Activated CD8-positive, alpha-beta memory T cell treated with anti-CD3 and anti-CD28 coated beads for 36 hours (primary cell): ENCODE measurements around the gene CSNK1D. TPM values are rescaled to one million over a fixed set of nuclear protein-coding genes. Genes with fewer than 3 reads are reported as not detected.

Experiments used
- CTCF ChIA-PET: fragments of 350-600 bp; sonication (Branson Sonifier 250); formaldehyde crosslinking; loops from one replicate; lab custom pipeline; 2021; ENCODE audit warnings: antibody characterized with exemption; lab: Charles Lee
- POLR2A ChIA-PET: fragments of 350-600 bp; sonication (Branson Sonifier 250); formaldehyde crosslinking; loops from one replicate; lab custom pipeline; 2021; ENCODE audit warnings: antibody characterized with exemption; lab: Charles Lee
- total RNA-seq, 2 experiments: library from RNA; stranded (reverse); gene quantifications; one replicate each; pipeline ENCODE4 v1.2.3, GENCODE V29; 2021

The CSNK1D gene
- total RNA-seq, 2 experiments from 2014 or later, result 128 to 129 TPM

DNA sequence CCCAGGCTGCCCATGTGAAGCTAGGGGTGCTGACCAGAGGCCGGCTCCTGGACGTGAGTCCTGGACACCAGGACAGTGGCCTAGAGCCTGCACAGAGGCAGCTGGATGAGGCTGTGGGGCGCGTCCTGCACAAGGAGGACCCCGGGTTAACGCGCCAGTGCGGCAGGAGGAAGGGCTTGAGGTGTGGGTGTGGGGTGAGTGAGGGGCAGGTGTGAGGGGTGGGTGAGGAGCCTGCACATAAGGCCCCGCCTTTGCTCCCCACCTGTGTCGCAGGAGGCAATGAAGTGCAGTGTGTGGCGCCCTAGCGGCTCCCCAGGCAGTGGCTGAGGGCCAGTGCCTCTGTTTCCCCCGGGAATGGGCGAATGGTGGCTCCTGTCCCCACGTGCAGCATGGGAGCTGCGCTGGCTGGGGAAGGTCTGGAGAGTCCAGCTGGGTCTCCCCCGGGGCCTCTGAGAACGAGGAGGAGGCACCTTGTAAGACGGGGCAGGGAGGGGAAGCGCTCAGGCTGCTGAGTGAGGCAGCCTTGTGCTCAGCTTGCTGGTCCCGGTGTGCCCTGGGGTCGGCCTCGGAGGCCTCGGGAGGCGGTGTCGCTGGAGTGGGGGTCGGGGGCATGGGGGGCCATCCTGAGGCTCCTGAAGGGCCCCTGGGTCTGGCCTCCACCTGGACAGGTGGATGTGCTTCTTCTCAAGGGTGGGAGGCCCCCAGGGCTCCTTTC, 40.7 kb upstream of the CSNK1D start:
- CTCF ChIA-PET, result interaction anchor here (1.1 to 1.3 kb wide), 2 partner anchors 16 to 78 kb away, joined by 3 to 4 read pairs; no protein-coding TSS in a partner anchor
- POLR2A ChIA-PET, result no interaction called here

DNA sequence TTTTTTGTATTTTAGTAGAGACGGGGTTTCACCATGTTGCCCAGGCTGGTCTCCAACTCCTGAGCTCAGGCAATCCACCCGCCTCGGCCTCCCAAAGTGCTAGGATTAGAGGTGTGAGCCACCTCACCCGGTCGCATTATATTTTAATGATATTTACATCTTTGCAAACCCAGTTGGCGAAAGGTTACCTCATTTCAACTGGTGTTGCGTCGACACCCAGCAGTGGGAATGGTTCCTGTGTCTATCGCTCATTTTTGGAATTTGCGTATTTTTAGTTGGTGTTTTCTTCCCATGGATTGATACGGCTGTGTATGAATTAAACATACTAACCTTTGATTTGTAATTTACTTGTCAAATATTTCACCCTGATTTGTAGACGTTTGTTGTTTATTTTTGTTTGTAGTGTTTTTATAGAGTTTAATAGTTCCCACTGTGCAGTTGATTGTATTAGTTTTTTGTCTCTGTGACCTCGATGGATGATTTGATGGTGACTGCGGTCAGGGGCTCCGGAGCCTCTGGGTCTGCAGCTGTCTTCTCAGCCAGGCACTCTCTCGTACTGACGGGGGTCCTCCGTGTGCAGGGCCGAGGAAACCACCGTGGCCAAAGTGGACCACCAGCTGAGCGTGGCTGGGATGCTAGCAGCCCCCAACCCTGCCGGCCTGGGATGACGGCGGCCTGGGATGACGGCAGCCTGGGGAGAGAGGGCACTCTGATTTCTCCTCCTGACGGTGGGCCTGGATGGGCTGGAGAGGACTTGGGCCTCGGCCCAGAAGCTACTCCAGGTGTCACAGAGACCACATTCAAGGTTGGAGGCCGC, 39.9 kb upstream of the CSNK1D start:
- POLR2A ChIA-PET, result interaction anchor here (0.8 kb wide), 1 partner anchor 10 kb away, joined by 5 read pairs; no protein-coding TSS in a partner anchor

DNA sequence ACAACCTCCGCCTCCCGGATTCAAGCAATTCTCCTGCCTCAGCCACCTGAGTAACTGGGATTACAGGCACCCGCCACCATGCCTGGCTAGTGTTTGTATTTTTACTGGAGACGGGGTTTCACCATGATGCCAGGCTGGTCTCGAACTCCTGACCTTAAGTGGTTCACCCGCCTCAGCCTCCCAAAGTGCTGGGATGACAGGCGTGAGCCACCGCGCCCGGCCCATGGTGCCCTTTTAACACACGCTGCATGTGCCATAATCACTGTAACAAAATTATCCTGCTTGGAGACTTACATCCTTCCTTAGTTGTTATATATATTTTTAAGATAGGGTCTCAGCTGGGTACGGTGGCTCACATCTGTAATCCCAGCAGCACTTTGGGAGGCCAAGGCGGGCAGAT, 38.5 kb upstream of the CSNK1D start:
- CTCF ChIA-PET, result interaction anchor here (1.2 to 1.8 kb wide), 3 partner anchors 9 to 15 kb away, joined by 3 to 9 read pairs (median 4); no protein-coding TSS in a partner anchor
- POLR2A ChIA-PET, result interaction anchor here (1.4 kb wide), 1 partner anchor 9 kb away, joined by 4 read pairs; no protein-coding TSS in a partner anchor

More for the DNA sequence above, 39.9 kb upstream of the CSNK1D start:
- CTCF ChIA-PET, result interaction anchor here (1.1 to 1.8 kb wide), 5 partner anchors 8 to 77 kb away, joined by 3 to 9 read pairs (median 4); no protein-coding TSS in a partner anchor

- ChIA-PET POLR2A (interaction anchor here (0.8 to 1.4 kb wide), 2 partner anchors 7 to 70 kb away, joined by 4 to 6 read pairs; no protein-coding TSS in a partner anchor), CTCF (no interaction called here)
These were observed 37.4 kb upstream of the CSNK1D start for GRCh38 chr17:82310877-82311276.

GRCh38 chr17:82309656-82310570, 36.4 kb upstream of the CSNK1D start:
- CTCF ChIA-PET, result interaction anchor here (1.5 kb wide), 1 partner anchor 12 kb away, joined by 4 read pairs; no protein-coding TSS in a partner anchor
- POLR2A ChIA-PET, result interaction anchor here (0.8 to 1.4 kb wide), 2 partner anchors 12 to 13 kb away, joined by 3 to 8 read pairs; no protein-coding TSS in a partner anchor

DNA sequence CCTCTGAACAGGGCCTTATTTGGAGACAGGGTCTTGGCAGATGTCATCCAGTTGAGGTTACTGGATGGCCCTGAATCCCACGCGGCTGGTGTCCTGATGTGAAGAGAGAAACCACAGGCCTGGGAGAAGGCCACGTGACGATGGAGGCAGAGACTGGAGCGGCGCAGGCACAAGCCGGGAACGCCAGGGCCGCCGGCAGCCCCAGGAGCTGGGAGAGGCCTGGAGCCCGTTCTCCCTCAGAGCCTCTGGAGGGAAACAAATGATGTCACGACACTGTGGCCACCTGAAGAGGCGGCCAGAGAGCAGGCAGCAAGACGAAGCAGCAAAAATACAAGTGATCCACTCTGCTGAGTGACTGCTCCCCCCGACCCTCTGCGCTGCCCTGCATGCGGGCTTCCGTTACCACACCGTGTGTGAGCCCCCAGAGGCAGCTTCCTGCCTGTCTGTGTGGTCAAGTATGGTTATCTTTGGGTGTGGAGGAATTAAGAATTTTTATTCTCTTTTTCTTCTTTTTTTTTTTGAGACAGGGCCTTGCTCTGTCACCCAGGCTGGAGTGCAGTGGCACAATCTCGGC, 32.3 kb upstream of the CSNK1D start:
- CTCF ChIA-PET, result interaction anchor here (0.7 to 4.0 kb wide), 5 partner anchors 8 to 70 kb away, joined by 3 to 14 read pairs (median 3); partner anchors contain the start of gene CD7
- POLR2A ChIA-PET, result interaction anchor here (0.8 to 7.6 kb wide), 5 partner anchors 8 to 61 kb away, joined by 3 to 71 read pairs (median 3); partner anchors contain the start of gene CD7

- CTCF ChIA-PET, result interaction anchor here (1.2 to 4.0 kb wide), 2 partner anchors 12 to 46 kb away, joined by 3 to 14 read pairs; partner anchors contain the start of gene CD7
- POLR2A ChIA-PET, result interaction anchor here (0.8 to 7.6 kb wide), 3 partner anchors 10 to 60 kb away, joined by 3 to 71 read pairs (median 3); partner anchors contain the start of gene CD7
These were observed 31.6 kb upstream of the CSNK1D start for GRCh38 chr17:82304826-82305726.

GRCh38 chr17:82303944-82304808, 30.7 kb upstream of the CSNK1D start:
- POLR2A ChIA-PET, result interaction anchor here (0.8 to 7.6 kb wide), 5 partner anchors 8 to 19 kb away, joined by 3 to 71 read pairs (median 4); partner anchors contain the start of gene CD7

GRCh38 chr17:82302991-82303943, 29.8 kb upstream of the CSNK1D start:
- POLR2A ChIA-PET, result interaction anchor here (0.8 to 7.6 kb wide), 8 partner anchors 8 to 75 kb away, joined by 3 to 71 read pairs (median 4); partner anchors contain the start of genes CD7 and SLC16A3
- CTCF ChIA-PET, result interaction anchor here (0.9 to 7.7 kb wide), 8 partner anchors 9 to 67 kb away, joined by 3 to 49 read pairs (median 4); partner anchors contain the start of gene CD7

More at GRCh38 chr17:82303944-82304808, 30.7 kb upstream of the CSNK1D start:
- CTCF ChIA-PET, result interaction anchor here (1.2 to 7.7 kb wide), 5 partner anchors 8 to 68 kb away, joined by 3 to 49 read pairs (median 5); no protein-coding TSS in a partner anchor

DNA sequence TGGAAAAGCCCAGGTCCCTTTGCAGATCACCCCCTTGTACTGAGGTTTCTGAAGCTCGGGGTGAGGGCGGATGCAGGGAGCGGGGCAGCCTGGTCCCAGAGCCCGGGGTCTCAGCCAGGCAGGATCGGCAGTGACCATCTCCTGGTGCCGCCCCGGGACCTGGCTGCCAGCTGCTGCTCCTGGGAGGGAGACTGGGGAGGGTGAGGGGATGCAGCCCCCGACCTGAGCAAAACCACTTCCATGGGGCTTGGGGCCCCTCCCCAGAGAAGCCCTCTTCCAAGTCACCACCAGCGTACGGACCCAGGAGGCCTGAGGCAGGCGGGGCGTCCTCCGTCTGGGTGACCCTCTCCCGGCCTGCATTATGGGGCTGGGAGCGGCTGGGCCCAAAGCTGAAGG, 29.1 kb upstream of the CSNK1D start:
- POLR2A ChIA-PET, result interaction anchor here (1.2 to 7.6 kb wide), 6 partner anchors 9 to 74 kb away, joined by 3 to 71 read pairs (median 7); partner anchors contain the start of genes CD7 and SLC16A3
- CTCF ChIA-PET, result interaction anchor here (0.9 to 7.7 kb wide), 7 partner anchors 10 to 60 kb away, joined by 4 to 49 read pairs (median 7); partner anchors contain the start of gene CD7

GRCh38 chr17:82301916-82302567, 28.5 kb upstream of the CSNK1D start:
- ChIA-PET CTCF (interaction anchor here (0.9 to 7.7 kb wide), 9 partner anchors 10 to 115 kb away, joined by 3 to 49 read pairs (median 7); partner anchors contain the start of gene CD7), POLR2A (interaction anchor here (1.2 to 7.6 kb wide), 5 partner anchors 10 to 74 kb away, joined by 3 to 71 read pairs (median 10); partner anchors contain the start of genes CD7 and SLC16A3)

DNA sequence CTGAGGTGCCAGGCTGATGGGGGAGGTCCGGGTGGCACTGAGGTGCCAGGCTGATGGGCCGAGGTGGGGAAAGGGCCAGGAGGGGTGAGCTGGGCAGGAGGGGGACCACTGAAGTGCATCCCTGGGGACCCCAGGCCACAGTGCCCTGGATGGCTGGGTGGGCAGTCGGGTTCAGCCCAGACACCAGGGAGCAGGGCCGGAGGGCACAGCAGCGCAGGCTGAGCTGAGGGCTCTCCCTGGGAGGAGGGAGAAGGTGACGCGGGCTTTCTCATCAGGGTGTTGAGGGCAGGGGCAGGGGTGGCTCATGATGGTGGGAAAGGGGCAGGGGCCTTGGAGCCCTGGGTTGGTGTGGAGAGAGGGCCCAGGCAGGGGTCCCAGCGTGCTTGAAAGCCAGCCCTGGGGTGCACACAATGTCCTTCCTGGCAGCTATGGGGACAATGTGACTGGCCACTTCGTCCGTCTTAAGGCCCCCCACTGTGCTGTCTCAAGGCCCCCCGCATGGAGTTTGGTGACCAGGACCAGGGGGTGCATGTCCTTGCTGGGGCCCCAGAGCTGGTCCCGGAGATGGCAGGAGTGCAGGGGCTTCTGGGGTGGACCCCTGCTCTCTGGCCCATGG, 27.9 kb upstream of the CSNK1D start:
- CTCF ChIA-PET, result interaction anchor here (0.6 to 7.7 kb wide), 10 partner anchors 9 to 190 kb away, joined by 3 to 49 read pairs (median 6); partner anchors contain the start of gene CD7
- POLR2A ChIA-PET, result interaction anchor here (0.5 to 7.6 kb wide), 5 partner anchors 9 to 150 kb away, joined by 3 to 71 read pairs (median 10); partner anchors contain the start of genes CD7 and SLC16A3
